ACC112 (cell line): ENCODE results near the gene TBC1D22A.

Source experiments
- H2AFZ ChIP-seq: fragments of 200-600 bp; sonication (generic); one replicate; pipeline ENCODE4 v1.6.0; 2017; ENCODE audit warnings: antibody characterized with exemption, low read length; ENCODE audit not compliant: unreplicated experiment
- H3K27ac ChIP-seq: fragments of 200-600 bp; sonication (generic); 2 replicates; pipeline ENCODE4 v1.5.1; 2014; ENCODE audit warnings: low read depth, mild to moderate bottlenecking, antibody characterized with exemption, low read length, moderate library complexity
- H3K27me3 ChIP-seq: fragments of 200-600 bp; sonication (generic); 2 replicates; pipeline ENCODE4 v1.6.1; 2014; ENCODE audit warnings: mild to moderate bottlenecking, antibody characterized with exemption, low read length, moderate library complexity, mixed read lengths; ENCODE audit not compliant: insufficient read depth
- H3K36me3 ChIP-seq: fragments of 200-600 bp; sonication (generic); 2 replicates; pipeline ENCODE4 v1.6.1; 2016; ENCODE audit warnings: mild to moderate bottlenecking, antibody characterized with exemption, low read length, moderate library complexity, mixed read lengths; ENCODE audit not compliant: insufficient read depth
- H3K4me1 ChIP-seq: fragments of 200-600 bp; sonication (generic); one replicate; pipeline ENCODE4 v1.6.1; 2016; ENCODE audit warnings: low read length, mixed read lengths; ENCODE audit not compliant: insufficient read depth, unreplicated experiment, control insufficient read depth
- H3K4me3 ChIP-seq: fragments of 200-600 bp; sonication (generic); 2 replicates; pipeline ENCODE4 v1.5.1; 2014; ENCODE audit warnings: mild to moderate bottlenecking, low read depth, low read length
- H3K79me2 ChIP-seq: fragments of 200-600 bp; sonication (generic); one replicate; pipeline ENCODE4 v1.6.0; 2016; ENCODE audit warnings: low read length; ENCODE audit not compliant: control insufficient read depth, unreplicated experiment, insufficient read depth

Gene TBC1D22A

DNA sequence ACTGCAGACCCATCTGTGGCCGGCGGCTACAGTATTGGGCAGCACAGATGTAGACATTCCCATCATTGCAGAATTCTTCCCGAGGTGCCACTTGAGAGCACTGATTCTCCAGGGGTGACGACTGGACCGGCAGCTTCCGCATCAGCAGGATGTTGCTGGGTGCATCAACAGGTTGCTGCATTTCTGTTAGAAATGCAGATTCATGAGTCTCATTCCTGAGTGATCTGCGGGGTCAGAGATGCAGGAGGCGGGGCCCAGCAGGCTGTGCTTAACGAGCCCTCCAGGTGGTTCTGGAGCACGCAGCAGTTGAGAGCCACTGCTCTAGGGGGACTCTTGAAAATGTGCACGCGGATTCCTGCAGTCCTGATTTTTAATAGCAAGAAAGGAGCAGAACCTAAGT, 321.8 kb downstream of the TBC1D22A start:
- no peaks in the 10 kb centered on the region for H3K36me3 ChIP-seq
- H3K27me3 ChIP-seq, result no peaks in the 10 kb centered on the region
- H3K4me1 ChIP-seq, result no peaks in the 10 kb centered on the region
- no peaks in the 10 kb centered on the region for H3K79me2 ChIP-seq
- no peak overlapping the region for H3K4me3 ChIP-seq
- H3K27ac ChIP-seq, result no peak overlapping the region
- H2AFZ ChIP-seq, result no peak overlapping the region

DNA sequence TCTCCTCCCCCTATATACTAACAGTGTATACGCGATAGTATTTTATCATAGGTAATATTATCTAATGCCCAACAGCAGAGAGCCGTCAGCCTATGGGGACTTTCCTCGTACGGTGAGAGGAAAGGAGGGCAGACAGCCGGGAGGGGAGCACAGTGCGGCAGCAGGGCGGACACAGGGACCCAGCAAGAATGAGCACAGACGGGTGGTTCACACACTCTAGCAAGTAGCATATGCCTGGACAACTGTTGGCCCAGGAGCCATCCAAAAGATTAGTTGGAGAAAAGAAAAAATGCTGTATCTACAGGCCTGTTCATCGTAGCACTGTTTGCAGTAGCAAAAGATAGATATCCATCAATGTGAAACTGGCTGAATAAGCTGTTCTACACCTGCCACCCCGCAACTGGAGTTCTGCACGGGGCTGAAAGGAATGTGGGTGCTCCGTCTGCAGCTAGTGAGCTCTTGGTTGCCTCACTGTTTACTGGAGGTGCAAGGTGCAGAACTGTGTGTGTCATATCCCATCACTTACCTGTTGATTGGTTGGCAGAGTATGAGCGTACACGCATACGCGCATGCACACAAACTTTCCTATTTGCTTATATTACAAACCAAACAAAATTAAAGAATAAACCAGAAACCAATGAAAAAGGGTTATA, 324.3 kb downstream of the TBC1D22A start:
- no peaks in the 10 kb centered on the region for H3K27me3 ChIP-seq

DNA sequence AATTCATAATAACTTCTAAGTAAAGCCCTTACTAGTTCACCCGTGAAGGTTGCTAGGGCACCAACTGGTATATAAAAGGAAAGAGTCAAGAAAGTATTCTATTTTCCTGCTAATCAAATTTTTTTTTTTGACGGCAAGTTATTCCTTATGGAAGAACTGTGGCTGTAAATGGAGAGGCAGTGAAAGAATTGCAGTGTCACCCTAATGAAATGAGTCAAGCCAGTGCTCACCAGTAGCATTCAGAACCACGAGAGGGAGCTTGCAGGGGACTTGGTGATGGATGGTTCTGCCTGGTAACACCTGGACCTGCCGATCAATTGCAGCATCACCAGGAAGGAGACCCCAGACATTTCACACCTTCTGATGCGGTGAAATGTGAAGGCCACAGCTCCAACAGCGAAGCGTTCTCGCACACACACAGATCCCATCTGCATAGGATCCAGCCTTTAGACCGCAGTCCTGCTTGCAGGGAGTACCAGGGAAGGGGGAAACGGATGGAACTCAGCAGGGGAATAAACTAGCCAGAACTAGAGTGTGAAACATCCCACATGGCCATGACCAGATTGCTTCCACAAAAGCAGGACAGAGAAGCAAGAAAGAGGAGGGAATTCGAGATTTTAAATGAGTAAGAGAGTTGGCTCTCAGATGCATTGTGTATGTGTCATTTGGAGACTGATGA, 326.2 kb downstream of the TBC1D22A start:
- H2AFZ ChIP-seq, result no peak overlapping the region
- H3K27ac ChIP-seq, result no peak overlapping the region
- no peaks in the 10 kb centered on the region for H3K27me3 ChIP-seq
- H3K36me3 ChIP-seq, result no peaks in the 10 kb centered on the region
- H3K79me2 ChIP-seq, result no peaks in the 10 kb centered on the region
- H3K4me1 ChIP-seq, result peaks cover 16% of the 10 kb centered on the region
- no peak overlapping the region for H3K4me3 ChIP-seq

More for the DNA sequence above, 324.3 kb downstream of the TBC1D22A start:
- H3K36me3 ChIP-seq, result no peaks in the 10 kb centered on the region
- no peaks in the 10 kb centered on the region for H3K79me2 ChIP-seq
- no peak overlapping the region for H3K27ac ChIP-seq
- no peak overlapping the region for H2AFZ ChIP-seq
- peaks cover 4% of the 10 kb centered on the region for H3K4me1 ChIP-seq
- no peak overlapping the region for H3K4me3 ChIP-seq

DNA sequence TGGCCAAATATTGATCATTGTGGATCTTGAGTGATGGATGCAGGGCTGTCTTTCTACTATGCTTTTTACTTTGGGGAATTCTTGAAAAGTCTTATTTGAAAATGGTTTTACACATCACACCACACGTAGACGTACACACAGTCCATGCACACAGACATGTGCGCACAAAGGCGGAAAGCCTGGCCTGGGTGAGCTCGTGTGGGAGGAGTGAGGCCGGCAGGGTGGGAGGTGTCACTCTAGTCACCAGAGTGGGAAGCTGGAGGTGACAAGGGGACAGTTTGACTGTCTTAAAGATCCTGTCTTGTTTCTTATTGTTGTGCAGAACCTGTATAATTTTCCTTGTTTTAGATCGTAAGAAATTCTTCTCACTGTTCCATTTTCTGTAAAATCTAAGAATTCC, 326.9 kb downstream of the TBC1D22A start:
- no peak overlapping the region for H3K27ac ChIP-seq
- H3K4me3 ChIP-seq, result no peak overlapping the region
- no peaks in the 10 kb centered on the region for H3K27me3 ChIP-seq
- no peaks in the 10 kb centered on the region for H3K79me2 ChIP-seq
- no peaks in the 10 kb centered on the region for H3K36me3 ChIP-seq
- H3K4me1 ChIP-seq, result peaks cover 16% of the 10 kb centered on the region
- no peak overlapping the region for H2AFZ ChIP-seq

DNA sequence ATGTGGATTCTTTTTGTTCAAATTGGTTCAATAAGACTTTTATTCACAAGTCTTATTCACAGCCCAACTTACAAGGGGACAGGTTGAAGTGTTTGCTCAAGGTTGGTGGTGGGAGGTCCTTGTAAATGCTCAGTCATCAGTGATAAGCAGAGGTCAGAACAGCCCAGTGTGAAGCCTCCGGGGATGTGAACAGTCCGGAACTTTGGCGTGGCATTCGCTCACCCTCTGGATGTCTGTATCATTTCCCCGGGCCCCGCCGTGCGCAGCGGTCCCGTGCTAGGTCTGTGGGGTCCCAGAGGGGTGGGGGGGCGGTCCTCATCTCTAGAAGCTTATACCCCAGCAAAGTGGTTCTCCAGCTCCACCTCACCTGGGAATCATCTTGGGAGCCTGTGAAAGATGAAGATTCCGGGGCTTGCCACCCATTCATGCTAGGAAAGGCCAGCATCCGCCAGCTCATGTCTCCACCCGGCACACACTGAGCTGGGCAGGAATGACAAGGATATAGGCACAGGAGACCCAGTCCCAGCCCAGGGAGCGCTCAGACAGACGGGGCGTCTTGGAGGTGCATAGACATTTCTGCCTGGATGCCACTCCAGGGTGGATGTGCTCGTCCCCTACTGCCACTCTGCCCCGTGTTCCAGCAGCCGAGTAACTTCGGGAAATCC, 327.5 kb downstream of the TBC1D22A start:
- H3K36me3 ChIP-seq, result no peaks in the 10 kb centered on the region
- no peak overlapping the region for H3K4me3 ChIP-seq
- no peaks in the 10 kb centered on the region for H3K27me3 ChIP-seq
- H3K4me1 ChIP-seq, result peaks cover 22% of the 10 kb centered on the region
- no peak overlapping the region for H3K27ac ChIP-seq
- H3K79me2 ChIP-seq, result no peaks in the 10 kb centered on the region
- H2AFZ ChIP-seq, result no peak overlapping the region

DNA sequence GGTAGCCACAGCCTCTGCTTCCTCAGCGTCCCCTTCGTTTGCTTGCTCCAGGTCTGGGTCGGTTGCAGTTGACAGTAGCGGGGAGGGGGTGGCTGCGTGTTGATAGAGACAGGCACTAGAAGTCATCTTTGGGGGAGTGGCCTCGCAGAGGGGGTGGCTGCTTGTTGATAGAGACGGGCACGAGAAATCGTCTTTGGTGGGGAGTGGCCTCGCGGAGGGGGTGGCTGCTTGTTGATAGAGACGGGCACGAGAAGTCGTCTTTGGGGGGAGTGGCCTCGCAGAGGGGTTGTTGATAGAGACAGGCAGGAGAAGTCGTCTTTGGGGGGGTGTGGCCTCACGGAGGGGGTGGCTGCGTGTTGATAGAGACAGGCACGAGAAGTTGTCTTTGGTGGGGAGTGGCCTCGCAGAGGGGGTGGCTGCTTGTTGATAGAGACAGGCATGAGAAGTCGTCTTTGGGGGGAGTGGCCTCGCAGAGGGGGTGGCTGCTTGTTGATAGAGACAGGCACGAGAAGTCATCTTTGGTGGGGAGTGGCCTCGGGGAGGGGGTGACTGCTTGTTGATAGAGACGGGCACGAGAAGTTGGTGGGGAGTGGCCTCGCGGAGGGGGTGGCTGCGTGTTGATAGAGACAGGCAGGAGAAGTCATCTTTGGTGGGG, 328.3 kb downstream of the TBC1D22A start:
- H3K36me3 ChIP-seq, result no peaks in the 10 kb centered on the region
- H2AFZ ChIP-seq, result peak overlapping the region; percentile 85
- no peak overlapping the region; the same call in 1 of the 2 replicates for H3K27ac ChIP-seq
- no peaks in the 10 kb centered on the region for H3K79me2 ChIP-seq
- H3K27me3 ChIP-seq, result no peaks in the 10 kb centered on the region
- H3K4me1 ChIP-seq, result peaks cover 29% of the 10 kb centered on the region
- peak overlapping the region; percentile 79 for H3K4me3 ChIP-seq

DNA sequence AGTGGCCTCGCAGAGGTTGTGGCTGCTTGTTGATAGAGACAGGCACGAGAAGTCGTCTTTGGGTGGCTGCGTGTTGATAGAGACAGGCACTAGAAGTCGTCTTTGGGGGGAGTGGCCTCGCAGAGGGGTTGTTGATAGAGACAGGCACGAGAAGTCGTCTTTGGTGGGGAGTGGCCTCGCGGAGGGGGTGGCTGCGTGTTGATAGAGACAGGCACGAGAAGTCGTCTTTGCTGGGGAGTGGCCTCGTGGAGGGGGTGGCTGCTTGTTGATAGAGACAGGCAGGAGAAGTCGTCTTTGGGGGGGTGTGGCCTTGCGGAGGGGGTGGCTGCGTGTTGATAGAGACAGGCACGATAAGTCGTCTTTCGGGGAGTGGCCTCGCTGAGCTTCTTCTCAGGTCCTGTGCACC, 328.8 kb downstream of the TBC1D22A start:
- H3K27me3 ChIP-seq, result no peaks in the 10 kb centered on the region
- no peak overlapping the region; the same call in 1 of the 2 replicates for H3K27ac ChIP-seq
- H2AFZ ChIP-seq, result peak overlapping the region; percentile 85
- no peaks in the 10 kb centered on the region for H3K79me2 ChIP-seq
- peaks cover 30% of the 10 kb centered on the region for H3K4me1 ChIP-seq
- peak overlapping the region; percentile 79 for H3K4me3 ChIP-seq
- no peaks in the 10 kb centered on the region for H3K36me3 ChIP-seq

DNA sequence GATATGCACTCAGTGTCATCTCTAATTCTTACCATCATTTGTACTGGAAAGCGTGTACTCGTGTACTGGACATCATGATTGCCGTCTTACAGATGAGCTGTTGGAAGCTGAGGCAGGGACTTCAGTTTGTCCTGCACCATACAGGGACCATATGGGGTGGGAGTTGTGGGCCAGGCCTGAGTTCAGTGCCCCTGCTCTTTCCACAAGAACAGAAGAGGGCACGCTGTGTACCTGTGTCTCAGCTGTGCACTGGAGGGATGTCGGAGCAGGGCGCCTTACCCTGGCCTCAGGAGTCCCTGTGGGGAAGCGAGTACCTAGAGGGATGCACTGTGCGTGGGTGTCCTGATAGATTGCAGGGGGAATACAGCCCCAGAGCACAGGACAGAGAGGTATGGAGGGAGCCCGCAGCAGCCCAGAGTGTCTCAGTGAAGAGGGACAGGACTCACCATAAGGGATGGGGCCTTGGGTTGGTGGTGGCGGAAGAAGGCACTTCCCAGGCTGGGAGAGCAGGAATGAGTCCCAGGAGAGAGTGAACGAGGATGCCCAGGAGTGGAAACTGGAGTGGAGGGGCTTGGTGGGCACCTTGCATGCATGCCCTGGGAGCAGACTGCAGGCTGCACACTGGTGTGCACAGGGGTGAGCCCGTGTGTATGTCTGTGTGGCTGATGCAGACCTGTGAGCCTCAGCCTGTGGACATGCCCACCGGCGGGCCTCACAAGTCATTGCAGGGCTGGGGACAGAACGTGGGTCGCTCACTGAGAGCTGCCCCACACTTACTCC, 329.7 kb downstream of the TBC1D22A start:
- H3K4me1 ChIP-seq, result peaks cover 30% of the 10 kb centered on the region
- H2AFZ ChIP-seq, result no peak overlapping the region
- no peaks in the 10 kb centered on the region for H3K79me2 ChIP-seq
- no peak overlapping the region for H3K27ac ChIP-seq
- H3K27me3 ChIP-seq, result no peaks in the 10 kb centered on the region
- no peaks in the 10 kb centered on the region for H3K36me3 ChIP-seq
- H3K4me3 ChIP-seq, result peak overlapping the region; percentile 79; the same call in 1 of the 2 replicates

DNA sequence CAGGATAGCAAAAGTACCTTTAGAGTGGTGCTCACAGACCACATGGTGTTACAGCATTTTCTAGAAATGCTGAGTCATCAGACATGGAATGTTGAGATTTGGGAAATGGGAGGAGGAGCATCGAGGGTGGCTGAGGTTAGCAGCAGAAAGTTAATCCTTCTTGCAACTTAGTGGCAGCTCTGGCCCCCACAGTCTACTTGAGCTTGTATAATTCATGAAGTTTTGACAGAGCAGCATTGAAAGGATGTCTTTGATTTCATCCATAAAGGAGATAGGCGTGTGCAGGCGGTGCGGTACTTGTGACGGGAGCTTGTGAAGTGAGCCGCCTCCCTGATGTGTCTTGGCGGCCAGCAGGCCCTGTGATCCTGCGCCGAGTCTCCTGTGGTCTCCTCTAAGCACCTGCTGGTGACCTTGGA, 330.5 kb downstream of the TBC1D22A start:
- H3K27ac ChIP-seq, result no peak overlapping the region
- H3K4me1 ChIP-seq, result peaks cover 30% of the 10 kb centered on the region
- no peaks in the 10 kb centered on the region for H3K79me2 ChIP-seq
- H3K27me3 ChIP-seq, result no peaks in the 10 kb centered on the region
- no peak overlapping the region for H2AFZ ChIP-seq
- no peak overlapping the region for H3K4me3 ChIP-seq
- H3K36me3 ChIP-seq, result no peaks in the 10 kb centered on the region

DNA sequence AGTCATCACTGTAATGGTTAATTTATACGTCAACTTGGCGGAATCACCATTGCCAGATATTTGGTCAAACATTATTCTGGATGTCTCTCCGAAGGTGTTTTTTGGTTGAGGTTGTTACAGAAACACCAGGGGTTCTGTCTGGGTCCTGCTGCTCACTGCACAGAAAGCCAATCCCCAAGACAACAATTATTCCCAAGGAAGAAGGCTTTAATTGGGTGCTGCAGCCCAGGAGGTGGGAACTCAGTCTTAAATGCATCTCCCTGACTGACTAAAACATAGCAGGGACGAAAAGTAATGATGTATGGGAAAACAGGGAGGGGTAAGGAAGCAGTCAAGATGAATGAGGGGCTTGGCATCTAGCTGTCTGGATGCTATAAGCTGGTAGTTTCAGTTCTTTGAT, 331.3 kb downstream of the TBC1D22A start:
- Histone ChIP-seq H3K4me3 (no peak overlapping the region), H3K79me2 (no peaks in the 10 kb centered on the region), H3K36me3 (no peaks in the 10 kb centered on the region), H2AFZ (no peak overlapping the region), H3K27me3 (no peaks in the 10 kb centered on the region), H3K4me1 (peaks cover 30% of the 10 kb centered on the region), H3K27ac (no peak overlapping the region)
